ENCODE results near the gene OR52E6. TPM values are rescaled to one million over a fixed set of nuclear protein-coding genes. Genes with fewer than 3 reads are reported as not detected.

Gene OR52E6
- total RNA-seq (2014; rRNA removed; shearing (Covaris generic)): 0.66 TPM in 1 of 2 replicates, not detected in the other
- polyA plus RNA-seq (2016; fragmentation: Nextera tagmentation; extraction: Ambion mirVana): not detected in 2 replicates
- long read RNA-seq: 0 reads

- H3K4me1 Mint-ChIP-seq: no peaks in the 10 kb centered on the region; the same call in 2 of the 3 replicates
Observed at GRCh38 chr11:5841797-5842196, at the start of gene OR52E6. TSS of gene OR52E6 (minus strand) at chr11:5841897. CDS start at chr11:5841897, 0 bp downstream.

More at GRCh38 chr11:5841797-5842196, at the start of gene OR52E6:
- Histone ChIP-seq H4K20me1 (replicated peaks; ENCODE audit: insufficient read depth) (no peaks in the 10 kb centered on the region), H3F3A (replicated peaks; ENCODE audit: low read depth) (no peaks in the 10 kb centered on the region), H3K27me3 (ENCODE audit: insufficient read depth) (no peaks in the 10 kb centered on the region), H3K9me2 (ENCODE audit: insufficient read depth) (no peaks in the 10 kb centered on the region), H3K27ac (ENCODE audit: low read depth) (no peak within 1 kb of the TSS), H3K4me2 (no peak within 1 kb of the TSS), H3K4me1 (ENCODE audit: insufficient read depth) (no peaks in the 10 kb centered on the region), H3K4me3 (no peak within 1 kb of the TSS), H2AFZ (no peak within 1 kb of the TSS), H3K79me2 (replicated peaks; ENCODE audit: insufficient read depth) (no peaks in the 10 kb centered on the region), H3K36me3 (ENCODE audit: insufficient read depth) (no peaks in the 10 kb centered on the region)
- peaks cover 2% of the 10 kb centered on the region for H3K27me3 Mint-ChIP-seq (ENCODE audit: insufficient read depth, low read depth, poor library complexity)
- H3K9me3 Mint-ChIP-seq: no peaks in the 10 kb centered on the region; the same call in 2 of the 3 replicates
- DNase-seq (ENCODE audit: low spot score): no peak
- no peak within 1 kb of the TSS for H3K4me3 Mint-ChIP-seq
- ATAC-seq: no peak
- H3K27ac Mint-ChIP-seq: no peak within 1 kb of the TSS
- no peaks in the 10 kb centered on the region for H3K36me3 Mint-ChIP-seq (ENCODE audit: low read depth)
- no peak for TF ChIP-seq ZNF114 (CRISPR knock-in tag; IDR thresholded peaks at IDR 0.05)
- TF ChIP-seq, protein P1, sequence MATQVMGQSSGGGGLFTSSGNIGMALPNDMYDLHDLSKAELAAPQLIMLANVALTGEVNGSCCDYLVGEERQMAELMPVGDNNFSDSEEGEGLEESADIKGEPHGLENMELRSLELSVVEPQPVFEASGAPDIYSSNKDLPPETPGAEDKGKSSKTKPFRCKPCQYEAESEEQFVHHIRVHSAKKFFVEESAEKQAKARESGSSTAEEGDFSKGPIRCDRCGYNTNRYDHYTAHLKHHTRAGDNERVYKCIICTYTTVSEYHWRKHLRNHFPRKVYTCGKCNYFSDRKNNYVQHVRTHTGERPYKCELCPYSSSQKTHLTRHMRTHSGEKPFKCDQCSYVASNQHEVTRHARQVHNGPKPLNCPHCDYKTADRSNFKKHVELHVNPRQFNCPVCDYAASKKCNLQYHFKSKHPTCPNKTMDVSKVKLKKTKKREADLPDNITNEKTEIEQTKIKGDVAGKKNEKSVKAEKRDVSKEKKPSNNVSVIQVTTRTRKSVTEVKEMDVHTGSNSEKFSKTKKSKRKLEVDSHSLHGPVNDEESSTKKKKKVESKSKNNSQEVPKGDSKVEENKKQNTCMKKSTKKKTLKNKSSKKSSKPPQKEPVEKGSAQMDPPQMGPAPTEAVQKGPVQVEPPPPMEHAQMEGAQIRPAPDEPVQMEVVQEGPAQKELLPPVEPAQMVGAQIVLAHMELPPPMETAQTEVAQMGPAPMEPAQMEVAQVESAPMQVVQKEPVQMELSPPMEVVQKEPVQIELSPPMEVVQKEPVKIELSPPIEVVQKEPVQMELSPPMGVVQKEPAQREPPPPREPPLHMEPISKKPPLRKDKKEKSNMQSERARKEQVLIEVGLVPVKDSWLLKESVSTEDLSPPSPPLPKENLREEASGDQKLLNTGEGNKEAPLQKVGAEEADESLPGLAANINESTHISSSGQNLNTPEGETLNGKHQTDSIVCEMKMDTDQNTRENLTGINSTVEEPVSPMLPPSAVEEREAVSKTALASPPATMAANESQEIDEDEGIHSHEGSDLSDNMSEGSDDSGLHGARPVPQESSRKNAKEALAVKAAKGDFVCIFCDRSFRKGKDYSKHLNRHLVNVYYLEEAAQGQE (IDR thresholded peaks at IDR 0.05; ENCODE audit: unreplicated experiment): no peak
- no peak for TF ChIP-seq CREB1 (CRISPR knock-in tag; IDR thresholded peaks at IDR 0.05; ENCODE audit: low read depth)
- TF ChIP-seq STAT1 (IDR thresholded peaks at IDR 0.05; ENCODE audit: unreplicated experiment): no peak
- TF ChIP-seq EZH2phosphoT487 (IDR thresholded peaks at IDR 0.05; ENCODE audit: unreplicated experiment): no peak
- TF ChIP-seq, protein P2, sequence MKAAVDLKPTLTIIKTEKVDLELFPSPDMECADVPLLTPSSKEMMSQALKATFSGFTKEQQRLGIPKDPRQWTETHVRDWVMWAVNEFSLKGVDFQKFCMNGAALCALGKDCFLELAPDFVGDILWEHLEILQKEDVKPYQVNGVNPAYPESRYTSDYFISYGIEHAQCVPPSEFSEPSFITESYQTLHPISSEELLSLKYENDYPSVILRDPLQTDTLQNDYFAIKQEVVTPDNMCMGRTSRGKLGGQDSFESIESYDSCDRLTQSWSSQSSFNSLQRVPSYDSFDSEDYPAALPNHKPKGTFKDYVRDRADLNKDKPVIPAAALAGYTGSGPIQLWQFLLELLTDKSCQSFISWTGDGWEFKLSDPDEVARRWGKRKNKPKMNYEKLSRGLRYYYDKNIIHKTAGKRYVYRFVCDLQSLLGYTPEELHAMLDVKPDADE (IDR thresholded peaks at IDR 0.05): no peak
- no peak for TF ChIP-seq POLR2AphosphoS5 (IDR thresholded peaks at IDR 0.05; ENCODE audit: low read depth)
- no peak for TF ChIP-seq CTCF (conservative IDR thresholded peaks at IDR 0.05; ENCODE audit: low read depth in 2 of 2)
- TF ChIP-seq ZNF462 (CRISPR knock-in tag; IDR thresholded peaks at IDR 0.05): no peak
- TF ChIP-seq NANOG (IDR thresholded peaks at IDR 0.05; ENCODE audit: borderline replicate concordance): no peak

Data from GM23338 (cell line).